NCI-H1694 (cell line): ENCODE measurements around the gene RHOBTB3.
A peak's percentile ranks its signal among the peaks of the same experiment; 100 is the strongest.
"Not testable (repeated sequence)": the region's sequence is repeated elsewhere in the genome, so short reads cannot be mapped to it uniquely, and the experiment has no call there.

ENCODE experiments used
- DNase-seq: peaks from one replicate; lab custom pipeline; 2025; lab: John Stamatoyannopoulos, UW

Gene RHOBTB3, protein sequence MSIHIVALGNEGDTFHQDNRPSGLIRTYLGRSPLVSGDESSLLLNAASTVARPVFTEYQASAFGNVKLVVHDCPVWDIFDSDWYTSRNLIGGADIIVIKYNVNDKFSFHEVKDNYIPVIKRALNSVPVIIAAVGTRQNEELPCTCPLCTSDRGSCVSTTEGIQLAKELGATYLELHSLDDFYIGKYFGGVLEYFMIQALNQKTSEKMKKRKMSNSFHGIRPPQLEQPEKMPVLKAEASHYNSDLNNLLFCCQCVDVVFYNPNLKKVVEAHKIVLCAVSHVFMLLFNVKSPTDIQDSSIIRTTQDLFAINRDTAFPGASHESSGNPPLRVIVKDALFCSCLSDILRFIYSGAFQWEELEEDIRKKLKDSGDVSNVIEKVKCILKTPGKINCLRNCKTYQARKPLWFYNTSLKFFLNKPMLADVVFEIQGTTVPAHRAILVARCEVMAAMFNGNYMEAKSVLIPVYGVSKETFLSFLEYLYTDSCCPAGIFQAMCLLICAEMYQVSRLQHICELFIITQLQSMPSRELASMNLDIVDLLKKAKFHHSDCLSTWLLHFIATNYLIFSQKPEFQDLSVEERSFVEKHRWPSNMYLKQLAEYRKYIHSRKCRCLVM

GRCh38 chr5:95730730-95731570 lies at the start of gene RHOBTB3:
Gene RHOBTB3, plus strand, starts transcription at chr5:95731336. Its CDS starts 347 bp downstream, at chr5:95731683.
- peak; percentile 22 for DNase-seq

GRCh38 chr5:95682891-95683290 lies 48.2 kb upstream of the RHOBTB3 start, which contains the start of gene SPATA9:
Gene SPATA9, minus strand, starts transcription at chr5:95682991. Its CDS starts 137 bp downstream, at chr5:95682854.
- DNase-seq = no peak

GRCh38 chr5:95684361-95684760 lies 46.8 kb upstream of the RHOBTB3 start:
- DNase-seq = no peak

GRCh38 chr5:95686651-95687050 lies 44.5 kb upstream of the RHOBTB3 start:
- DNase-seq = no peak

DNA sequence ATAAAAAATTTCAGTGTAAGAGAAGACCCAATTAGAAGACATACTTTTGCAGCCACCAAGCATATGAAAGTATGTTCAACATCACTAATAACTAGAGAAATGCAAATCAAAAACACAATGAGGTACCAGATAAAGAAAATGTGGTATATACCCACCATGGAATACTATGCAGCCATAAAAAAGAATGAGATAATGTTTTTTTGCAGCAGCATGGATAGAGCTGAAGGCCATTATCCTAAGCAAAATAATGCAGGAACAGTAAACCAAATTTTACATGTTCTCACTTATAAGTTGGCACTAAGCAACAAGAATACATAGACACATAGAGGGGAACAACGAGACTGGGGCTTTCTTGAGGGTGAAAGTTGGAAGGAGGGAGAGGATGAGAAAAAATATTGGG lies 41.5 kb upstream of the RHOBTB3 start:
- no peak for DNase-seq

DNA sequence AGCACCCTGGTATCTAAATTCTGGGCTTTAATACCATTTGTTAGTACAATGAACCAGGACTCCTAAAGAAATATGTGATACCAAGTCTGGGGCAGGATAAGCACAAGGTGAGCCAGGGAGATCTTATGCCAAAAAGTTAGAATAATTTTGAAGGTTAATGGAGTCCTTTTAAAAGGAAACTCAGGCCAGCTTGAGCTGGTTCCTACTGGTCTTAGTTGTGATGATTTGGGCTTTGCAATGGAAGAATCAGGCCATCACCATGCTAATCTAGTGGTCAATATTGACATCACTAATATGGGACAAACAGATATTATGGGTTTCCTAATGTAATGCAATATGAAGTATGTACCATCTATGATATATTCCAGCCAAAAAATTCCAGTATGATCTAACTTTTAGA lies 40.8 kb upstream of the RHOBTB3 start:
- DNase-seq = no peak

- no peak for DNase-seq
Measured at GRCh38 chr5:95697781-95698681, 33.1 kb upstream of the RHOBTB3 start.

DNA sequence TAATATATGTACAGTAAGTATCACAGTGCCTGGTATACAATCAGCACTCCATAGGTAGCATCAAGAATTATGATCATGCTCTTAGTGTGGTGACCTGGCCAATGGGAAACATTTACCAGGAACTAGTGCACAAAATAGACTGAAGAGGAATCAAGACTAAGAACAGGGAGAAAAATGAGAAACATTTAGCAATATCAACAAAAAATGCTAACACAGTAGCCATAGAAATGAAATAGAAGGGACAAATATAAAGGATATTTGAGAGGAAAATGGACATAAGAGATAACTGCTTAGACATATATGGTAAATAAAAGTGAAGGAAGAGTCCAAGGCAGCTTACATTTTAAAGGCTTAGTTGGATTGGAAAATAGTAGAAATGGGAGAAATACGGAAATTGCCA lies 31.8 kb upstream of the RHOBTB3 start:
- DNase-seq = no peak

GRCh38 chr5:95701074-95701473 lies 30.1 kb upstream of the RHOBTB3 start:
- no peak for DNase-seq

DNA sequence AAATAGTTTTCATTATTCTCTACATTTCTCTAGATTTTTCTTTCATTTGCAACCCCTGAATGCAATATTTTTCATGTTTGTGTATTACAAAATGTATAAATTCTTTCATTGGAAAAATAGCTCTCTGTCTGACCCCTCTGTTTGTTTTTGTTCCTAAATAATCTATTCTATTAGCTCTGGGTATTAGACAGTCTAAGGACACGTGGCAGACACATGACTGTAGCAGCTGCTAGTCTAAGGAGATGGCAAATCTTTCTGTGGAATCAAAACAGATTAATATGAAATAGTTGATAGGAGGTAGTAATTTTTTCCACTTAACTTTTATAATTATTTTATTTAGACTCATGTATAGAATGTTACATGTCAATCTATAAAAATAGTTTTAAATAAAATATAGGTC lies 27.0 kb upstream of the RHOBTB3 start:
- no peak for DNase-seq

DNA sequence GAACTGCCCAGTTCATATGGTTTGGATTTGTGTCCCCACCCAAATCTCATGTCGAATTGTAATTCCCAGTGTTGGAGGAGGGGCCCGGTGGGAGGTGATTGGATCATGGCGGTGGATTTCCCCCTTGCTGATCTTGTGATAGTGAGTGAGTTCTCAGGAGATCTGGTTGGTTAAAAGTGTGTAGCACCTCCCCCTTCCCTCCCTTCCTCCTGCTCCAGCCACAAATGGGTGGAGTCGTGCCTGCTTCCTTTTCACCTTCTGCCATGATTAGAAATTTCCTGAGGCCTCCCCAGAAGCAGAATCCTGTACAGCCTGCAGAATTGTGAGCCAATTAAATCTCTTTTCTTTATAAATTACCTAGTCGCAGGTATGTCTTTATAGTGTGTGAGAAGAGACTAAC lies 24.9 kb upstream of the RHOBTB3 start:
- not testable (repeated sequence) for DNase-seq

- no peak for DNase-seq
Measured at GRCh38 chr5:95707055-95707454, 24.1 kb upstream of the RHOBTB3 start.

- DNase-seq = not testable (repeated sequence)
Measured at GRCh38 chr5:95707534-95708188, 23.5 kb upstream of the RHOBTB3 start.

DNA sequence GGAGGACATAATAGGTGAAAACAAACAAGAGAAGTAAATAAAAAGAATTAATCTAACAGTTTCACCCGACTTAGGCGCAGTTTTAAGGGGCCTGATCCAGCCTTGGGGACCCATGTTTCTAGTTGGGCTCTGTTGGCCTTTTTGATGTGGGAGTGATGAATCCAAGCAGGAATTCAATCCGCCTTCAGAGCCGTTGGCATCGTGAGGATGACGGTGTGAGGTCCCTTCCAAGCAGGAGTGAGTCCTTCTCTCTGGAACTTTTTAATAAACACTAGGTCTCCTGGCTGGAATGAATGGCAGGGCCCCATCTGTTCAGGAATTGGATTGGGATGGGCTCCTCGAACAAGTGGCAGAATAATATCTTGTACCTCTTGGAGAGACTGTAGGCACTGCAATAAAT lies 22.3 kb upstream of the RHOBTB3 start:
- no peak for DNase-seq

GRCh38 chr5:95709967-95710650 lies 21.0 kb upstream of the RHOBTB3 start:
- no peak for DNase-seq

DNA sequence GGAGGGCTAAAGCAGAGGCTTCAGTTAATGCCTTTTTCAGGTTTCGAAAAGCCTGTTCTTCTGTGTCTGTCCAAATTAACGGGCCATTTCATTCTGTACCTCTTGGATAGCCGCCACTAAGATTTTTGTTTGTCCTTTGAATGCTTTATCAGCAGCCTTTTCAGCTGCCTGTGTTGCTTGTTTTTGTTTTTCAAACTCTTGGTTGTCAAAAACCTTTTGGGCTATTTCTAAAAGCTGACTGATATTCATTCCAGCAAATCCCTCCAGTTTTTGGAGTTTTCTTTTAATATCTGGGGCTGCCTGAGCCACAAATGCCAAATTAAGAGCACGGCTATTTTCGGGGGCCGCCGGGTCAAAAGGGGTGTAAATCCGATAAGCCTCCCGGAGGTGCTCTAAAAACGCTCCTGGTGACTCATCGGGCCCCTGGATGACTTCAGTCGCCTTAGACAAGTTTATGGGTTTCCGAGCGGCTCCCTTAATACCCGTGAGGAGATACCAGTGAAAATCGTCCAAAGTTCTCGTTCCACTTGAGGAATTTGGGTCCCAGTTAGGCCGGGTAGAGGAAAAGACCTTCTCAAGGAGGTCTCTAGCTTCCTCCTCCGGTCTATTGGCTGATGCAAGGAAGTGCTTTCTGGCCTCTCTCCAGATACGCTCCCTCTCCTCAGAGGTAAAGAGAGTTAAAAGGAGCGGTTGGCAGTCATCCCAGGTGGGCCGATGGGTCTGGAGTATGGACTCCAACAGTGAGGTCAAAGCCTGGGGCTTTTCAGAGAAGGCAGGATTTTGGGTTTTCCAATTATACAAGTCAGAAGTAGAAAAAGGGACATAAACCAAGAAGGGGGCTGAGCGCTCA lies 20.3 kb upstream of the RHOBTB3 start:
- DNase-seq = not testable (repeated sequence)

- DNase-seq = no peak
Measured at GRCh38 chr5:95711501-95712346, 19.4 kb upstream of the RHOBTB3 start.

GRCh38 chr5:95712347-95712958 lies 18.7 kb upstream of the RHOBTB3 start:
- no peak for DNase-seq
